ENCODE data around the gene ANXA2.
"Not testable (repeated sequence)": the region's sequence is repeated elsewhere in the genome, so short reads cannot be mapped to it uniquely, and the experiment has no call there.

The ANXA2 gene

DNA sequence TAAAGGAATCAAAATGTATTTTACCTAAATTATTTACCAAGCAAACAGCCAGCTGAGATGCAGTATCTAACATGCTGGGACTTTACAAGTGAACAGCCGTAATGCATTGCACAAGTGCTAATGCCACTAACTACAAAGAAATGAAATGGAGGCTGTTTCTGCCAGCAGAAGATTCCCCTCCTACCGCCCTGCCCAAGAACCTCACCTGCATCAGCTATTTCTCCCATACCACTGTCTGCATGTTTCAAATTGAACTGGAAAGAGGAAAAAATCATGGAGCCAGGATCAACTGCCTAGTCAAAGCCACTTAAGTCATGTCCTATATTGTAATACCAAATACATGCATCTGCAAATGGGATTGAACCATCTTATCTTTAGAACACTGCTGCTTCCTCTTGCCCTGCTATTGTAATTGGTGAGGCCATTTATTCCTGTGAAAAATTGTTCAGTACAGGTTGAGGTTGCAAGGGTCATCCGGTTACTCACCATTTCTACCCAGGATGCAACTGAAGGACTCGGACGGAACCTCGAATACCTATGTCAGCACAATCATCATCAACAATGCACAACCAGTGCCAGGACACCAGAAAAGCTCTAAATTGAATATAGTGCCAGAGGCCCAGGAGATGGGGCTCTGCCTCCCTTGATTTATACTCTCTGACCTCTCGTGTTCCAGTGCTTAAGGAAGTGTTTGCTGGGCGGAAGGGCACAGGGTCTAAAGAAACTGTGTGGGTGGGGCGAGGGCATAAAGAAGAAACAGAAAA is 27.5 kb downstream of the ANXA2 start:
- no peak for DNase-seq (ENCODE audit: low read depth)

DNA sequence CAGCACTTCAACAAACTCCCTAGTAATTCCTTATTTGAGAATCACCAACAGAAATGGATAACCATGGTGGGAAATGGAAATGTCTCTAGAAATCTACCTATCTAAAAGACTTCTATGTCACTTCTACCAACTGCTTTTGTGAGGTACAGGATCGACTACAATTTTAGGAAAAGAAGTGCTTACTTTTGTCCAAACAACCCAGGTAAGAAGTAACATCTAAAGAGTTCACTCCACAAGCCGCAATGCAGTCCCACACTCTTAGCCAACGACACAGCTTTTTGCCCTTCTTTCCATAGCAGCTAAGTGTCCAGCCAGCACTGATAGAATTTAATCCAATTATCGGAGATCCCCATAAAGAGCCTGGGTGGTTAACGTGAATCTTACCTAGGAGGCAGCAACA is 28.1 kb downstream of the ANXA2 start:
- DNase-seq (ENCODE audit: low read depth): no peak

DNA sequence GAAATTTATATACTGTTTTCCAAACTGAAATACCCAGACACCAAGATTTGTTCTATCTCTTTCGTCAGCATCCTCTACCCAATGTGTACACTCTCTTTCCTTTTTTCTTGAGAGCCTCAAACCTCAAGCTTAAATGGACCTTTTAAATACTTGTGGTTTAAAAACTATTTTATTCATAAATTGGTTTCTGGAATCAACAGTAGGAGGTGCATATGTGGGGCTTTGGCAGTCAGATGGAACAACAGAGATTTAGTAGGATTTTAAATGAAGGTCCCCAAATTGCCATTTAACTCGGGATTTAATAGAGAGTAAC is 33.2 kb downstream of the ANXA2 start:
- no peak for DNase-seq (ENCODE audit: low read depth)

DNA sequence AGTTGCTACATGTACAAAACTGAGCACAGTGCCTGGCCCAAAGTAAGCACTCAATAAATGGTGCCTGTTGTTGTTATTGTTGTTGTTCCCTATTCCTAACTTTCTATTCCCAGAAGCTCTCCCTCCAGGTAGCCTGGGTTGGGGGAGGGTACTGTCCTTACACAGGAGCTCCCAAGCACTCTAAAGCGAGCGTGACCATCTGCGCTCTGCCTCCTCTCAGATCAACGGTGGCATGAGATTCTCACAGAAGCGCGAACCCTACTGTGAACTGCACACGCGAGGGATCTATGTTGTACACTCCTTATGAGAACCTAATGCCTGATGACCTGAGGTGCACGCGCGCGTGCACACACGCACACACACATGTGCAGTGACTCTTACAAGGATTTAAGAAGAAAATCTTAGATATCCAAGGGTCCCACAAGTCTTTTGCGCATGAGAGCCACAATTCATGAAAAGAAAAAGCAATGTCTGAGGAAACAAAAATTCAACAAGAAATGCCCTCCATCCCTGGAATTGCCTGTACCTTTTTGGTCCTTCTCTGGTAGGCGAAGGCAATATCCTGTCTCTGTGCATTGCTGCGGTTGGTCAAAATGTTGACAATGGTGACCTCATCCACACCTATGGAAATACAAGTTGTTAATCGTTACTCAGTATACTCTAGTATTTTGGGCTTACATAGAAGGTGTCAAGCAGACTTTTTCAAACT is 33.7 kb downstream of the ANXA2 start:
- DNase-seq (ENCODE audit: low read depth): no peak

DNA sequence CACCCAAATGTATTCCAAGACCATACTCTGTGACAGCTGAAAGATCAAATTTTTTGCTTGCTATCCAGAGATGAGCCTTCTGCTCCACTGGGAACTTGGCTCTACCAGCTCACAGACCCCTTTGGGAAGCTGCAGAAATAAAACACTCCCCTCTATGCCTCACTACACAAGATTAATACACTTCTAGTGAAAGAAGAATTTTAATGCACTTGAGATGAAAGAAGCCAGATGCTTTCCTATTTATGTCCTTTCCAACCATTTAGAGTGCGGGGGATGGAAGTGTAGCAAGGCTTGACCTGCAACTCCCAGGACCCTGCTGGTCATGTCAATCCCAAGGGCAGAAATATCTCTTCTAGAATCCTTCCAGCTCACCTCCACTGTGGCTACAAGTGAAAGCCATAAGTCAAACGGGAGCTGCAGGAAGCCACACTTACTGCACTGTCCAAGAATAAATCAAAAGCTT is 34.7 kb downstream of the ANXA2 start:
- DNase-seq (ENCODE audit: low read depth): no peak

DNA sequence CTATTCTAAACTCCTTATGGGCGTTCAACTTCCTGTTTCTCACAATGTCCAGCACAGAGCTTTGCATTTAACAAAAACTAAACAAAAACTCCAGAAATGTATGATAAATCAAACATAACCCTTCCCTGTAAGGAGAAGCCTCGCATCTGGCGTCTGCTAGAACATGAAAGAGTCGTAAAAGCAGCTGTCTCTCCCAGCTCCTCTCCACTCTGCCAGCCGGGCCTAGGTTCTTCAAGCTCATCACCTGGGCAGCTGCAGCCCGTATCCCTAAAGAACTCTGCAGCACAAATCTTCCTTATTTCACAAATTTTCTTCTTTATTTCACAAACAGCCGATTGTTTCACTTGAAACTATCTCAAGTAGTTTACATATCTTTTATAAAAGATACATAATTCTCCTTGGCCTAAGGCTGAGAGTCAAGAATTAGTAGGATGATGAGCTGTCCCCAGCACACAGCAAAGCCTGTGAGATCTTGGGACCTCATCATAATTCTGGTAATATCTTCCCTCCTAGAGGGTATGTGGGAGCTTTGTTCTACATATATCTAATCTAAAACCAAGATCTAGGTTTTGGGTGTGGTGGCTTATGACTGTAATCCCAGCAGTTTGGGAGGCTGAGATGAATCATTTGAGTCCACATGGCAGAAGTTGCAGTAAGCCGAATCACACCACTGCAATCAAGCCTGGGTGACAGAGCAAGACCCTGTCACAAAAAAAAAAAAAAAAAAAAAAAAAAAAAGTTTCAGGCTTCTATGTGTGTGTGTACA is 35.3 kb downstream of the ANXA2 start:
- no peak for DNase-seq (ENCODE audit: low read depth)

DNA sequence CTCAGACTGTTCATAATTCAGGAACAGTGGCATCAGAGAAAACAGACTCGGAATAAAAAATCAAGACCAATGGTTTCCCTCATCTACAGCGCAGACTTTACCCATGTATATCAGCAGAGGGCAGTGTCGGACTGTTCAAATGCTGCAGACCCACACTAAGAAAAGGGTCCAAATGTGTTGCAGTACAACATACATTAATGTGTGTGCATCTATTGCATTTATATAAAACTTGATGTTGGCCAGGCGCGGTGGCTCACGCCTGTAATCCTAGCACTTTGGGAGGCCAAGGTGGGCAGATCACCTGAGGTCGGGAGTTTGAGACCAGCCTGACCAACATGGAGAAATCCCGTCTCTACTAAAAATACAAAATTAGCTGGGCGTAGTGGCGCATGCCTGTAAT is 38.0 kb downstream of the ANXA2 start:
- DNase-seq (ENCODE audit: low read depth): not testable (repeated sequence)

DNA sequence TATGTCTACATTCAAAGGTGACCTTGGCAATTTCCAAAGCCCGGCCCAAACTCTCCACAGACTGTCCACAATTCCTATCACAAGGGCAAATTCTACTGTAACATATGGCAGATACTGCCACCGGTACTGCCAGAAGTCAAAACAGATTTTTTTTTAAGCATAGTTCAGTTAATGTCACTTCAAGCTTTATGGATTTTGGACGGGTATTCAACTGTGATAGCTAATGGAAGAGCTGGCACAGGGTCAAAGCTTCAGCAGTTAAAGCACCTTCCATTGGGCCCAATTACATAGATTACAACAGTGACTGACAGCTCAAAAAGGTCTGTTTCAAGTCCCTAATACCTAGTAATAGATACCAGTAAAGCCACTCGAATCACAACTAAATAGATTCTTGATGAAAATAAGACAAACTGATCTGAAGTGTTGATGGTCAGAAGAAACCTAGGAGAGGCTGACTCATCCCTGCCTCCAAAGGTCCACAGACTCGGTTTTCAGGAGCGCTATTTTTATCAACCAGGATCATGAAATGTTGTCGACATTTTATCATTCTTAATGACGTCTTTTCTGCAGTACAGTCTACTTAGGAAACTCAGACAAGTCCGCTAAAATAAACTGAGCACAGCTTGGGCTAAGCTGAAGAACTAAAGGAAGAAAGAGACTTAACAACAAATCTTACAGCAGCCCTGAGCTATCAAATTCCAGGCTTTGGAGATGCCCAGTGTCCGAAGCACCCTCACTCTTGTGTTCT is 38.7 kb downstream of the ANXA2 start:
- DNase-seq (ENCODE audit: low read depth): no peak

DNA sequence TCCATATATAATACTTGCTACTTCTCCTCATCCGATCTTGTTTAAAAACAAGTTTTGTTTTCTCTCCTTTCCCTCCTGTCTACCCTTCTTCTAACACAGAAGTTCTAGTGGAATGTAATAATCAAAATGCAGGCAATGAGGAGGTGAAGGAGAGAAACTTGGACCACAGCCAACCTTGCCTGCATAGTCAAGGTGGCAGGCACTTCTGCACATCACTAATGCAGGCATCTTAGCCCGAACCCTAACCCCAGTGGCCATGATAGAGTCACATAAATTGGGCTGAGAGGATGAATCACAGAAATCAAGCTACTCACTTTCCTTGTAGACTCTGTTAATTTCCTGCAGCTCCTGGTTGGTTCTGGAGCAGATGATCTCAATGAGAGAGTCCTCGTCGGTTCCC is 41.0 kb downstream of the ANXA2 start:
- DNase-seq (ENCODE audit: low read depth): no peak

DNA sequence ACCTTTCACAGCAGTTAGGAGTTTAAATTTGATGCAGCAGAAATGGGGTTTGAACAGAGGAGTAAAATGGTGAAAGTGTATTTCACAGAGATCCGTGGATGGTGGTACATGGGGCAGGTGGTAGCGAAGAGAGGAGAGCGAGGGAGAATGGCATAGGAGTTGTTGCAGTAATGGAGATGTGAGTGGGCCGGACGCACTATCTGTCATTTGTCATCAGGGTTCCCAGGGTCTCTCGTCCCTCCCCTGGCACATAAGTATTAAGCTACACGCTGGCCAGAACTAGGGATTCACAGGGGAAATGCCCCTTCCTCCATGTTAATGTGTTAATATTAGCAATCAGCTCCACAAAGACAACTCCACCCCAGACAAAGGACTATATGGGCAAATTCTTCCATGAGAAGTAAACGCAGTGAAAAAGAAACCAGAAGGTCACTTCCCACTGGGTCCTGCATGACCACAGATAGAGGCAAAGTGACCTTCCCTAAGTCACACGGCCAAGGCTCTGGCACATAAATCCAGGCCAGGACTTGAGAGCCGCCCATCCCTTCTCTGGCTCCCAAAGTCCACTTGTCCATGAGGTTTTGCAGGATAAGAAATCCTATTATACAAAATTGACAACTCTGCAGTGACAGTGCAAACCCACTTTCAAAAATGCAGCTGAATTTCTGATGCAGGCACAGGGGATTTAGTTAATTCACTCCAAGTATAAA is 42.5 kb downstream of the ANXA2 start:
- DNase-seq (ENCODE audit: low read depth): no peak

DNA sequence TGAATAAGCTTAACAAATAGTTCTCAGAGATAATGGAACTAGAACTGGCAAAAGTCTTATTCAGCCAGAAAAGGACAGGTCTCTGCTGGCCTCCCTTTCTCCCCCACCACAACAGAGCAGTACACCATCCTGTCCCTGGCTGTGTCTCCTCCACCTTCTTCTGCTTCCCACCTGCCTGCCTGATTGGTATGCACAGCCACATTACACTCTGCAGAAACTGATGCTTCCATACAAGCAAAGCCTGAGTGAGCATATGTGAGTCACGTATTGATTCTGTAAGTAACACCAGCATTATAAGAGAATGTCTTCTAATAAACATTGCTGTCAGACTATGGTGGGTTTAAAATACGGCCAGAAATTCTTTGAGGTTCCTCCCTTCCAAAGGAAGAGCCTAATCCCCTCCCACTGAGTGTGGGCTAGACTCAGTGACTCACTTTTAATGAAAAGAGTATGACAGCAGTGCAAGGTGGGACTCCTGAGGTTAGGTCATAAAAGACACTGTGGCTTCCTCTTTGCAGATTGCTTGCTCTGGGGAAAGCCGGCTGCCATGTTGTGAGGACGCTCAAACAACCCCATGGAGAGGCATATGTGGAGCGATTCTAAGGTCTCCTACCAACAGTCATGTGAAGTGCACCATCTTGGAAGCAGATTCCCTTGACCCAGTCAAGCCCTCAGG is 44.4 kb downstream of the ANXA2 start:
- no peak for DNase-seq (ENCODE audit: low read depth)

DNA sequence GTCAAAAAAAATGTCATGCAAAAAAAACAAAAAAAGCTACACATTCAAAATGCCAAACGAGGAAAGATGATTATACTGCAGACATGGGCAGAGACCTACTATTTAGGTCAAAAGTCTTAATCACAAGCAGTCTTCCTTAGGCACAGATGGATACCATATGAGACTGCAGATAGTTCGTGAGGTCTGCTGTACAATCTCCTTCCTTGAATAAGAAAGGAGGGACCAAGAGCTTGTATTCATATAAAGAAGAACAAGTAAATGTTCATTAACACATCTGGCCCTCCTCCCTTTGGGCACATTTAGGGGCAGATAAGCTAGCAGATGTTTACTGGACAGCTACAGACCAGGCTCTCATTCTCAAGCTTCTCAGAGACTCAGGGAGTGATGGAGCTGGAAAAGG is 45.3 kb downstream of the ANXA2 start:
- no peak for DNase-seq (ENCODE audit: low read depth)

DNA sequence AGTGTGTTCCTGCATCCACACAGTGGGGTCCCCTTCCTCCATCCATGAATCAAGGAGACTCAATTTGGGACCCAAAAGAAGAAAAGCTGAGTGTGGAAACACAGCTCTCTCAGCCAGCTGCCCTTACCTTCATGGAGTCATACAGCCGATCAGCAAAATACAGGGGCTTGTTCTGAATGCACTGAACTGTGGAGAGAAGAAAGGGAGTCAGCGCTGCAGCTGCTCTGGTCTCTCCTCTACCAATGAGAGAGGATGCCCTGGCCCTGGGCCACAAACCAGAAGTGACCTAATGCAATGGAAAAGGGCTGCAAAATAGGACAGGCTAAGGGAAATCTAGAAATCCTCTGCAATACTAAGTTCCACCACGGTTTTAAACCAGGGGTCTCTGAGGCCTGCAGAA is 46.7 kb downstream of the ANXA2 start:
- no peak for DNase-seq (ENCODE audit: low read depth)

DNA sequence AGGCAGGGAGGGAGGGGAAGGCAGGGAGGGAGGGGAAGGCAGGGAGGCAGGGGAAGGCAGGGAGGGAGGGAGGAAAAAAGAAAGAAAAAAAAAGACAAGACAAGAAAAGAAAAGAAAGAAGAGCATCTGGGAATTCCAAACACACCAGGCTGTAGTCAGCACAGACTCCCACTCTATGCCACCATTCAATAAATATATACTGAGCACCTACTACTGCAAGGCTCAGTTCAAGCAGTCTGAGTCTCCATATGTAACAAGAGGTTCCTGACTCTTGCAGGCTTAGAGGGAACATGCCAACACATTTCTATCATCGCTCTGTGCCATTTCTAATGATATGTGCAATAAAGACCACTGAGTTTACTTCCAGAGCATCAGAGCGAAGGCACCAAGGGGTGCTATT is 47.7 kb downstream of the ANXA2 start:
- DNase-seq (ENCODE audit: low read depth): no peak

DNA sequence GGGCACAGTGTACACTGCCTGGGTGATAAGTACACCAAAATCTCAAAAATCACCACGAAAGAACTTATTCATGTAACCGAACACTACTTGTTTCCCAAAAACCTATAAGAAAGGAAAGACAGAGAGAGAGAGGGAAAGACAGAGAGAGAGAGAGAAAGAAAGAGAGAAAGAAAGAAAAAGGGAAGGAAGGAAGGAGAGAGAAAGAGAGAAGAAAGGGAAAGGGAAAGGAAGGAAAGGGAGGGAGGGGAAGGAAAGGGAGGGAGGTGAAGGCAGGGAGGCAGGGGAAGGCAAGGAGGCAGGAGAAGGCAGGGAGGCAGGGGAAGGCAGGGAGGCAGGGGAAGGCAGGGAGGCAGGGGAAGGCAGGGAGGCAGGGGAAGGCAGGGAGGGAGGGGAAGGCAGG is 48.2 kb downstream of the ANXA2 start:
- no peak for DNase-seq (ENCODE audit: low read depth)

DNA sequence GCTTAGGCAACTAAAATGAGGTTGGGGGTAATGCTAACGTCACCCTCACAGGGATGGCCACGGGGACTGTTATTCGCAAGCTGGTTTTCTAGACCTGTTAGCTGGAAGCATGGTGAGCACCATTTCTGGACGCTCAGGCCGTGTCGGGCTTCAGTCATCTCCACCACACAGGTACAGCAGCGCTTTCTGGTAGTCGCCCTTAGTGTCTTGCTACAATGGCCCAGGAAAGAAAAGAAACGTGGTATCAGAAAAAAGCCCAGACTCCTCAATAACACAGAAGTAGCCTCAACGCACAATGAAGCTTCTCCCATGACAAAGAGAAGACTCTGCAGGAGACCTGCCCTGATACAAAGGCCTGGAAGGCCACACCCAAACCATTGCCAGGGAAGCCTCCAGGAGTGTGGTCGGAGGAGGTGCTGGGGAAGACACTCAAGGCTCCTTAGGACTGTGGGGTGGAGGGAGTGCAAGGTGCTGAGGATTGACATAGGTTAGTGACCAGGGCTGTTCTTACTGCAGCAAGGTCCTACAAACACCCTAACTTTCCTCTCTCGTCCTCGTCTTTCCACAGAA is 50.2 kb downstream of the ANXA2 start:
- DNase-seq (ENCODE audit: low read depth): no peak

DNA sequence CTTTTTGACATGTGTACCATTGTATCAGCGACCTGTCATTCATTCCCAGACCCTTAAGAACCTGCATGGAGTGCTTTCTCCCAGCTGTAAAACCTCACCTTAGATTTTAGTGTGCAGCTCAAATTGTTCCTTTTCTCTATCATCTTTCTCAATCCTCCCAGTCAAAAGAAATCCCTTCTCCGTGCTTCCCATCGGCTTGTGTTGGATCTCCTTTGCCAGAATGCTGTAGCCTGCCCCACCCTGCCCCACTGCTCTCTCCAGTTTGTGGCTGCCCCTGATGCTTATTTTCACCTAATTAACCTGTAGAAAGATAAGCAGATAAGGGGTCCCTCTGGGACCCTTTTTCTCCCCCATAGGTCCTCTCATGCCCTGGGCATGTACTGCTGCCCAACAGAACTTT is 51.1 kb downstream of the ANXA2 start:
- DNase-seq (ENCODE audit: low read depth): no peak

DNA sequence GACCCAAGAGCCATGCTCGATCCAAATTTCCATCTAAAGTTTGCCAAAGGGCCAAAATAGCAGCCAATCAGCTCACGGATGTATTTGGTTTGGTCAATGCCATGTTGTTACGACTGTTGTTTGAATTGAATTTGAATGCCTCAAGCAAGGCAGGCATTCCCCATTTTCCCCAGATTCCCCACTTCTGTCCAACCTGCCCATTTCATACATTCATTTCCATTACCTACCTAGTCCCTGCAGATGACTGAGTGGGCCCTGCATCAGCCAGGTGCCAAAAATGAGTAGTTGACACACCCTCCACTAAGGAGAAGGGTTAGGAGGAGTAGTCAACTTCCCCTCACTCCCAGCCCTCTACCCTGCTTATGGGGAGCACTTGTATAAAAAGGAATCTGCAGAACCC is 51.7 kb downstream of the ANXA2 start:
- DNase-seq (ENCODE audit: low read depth): no peak

DNA sequence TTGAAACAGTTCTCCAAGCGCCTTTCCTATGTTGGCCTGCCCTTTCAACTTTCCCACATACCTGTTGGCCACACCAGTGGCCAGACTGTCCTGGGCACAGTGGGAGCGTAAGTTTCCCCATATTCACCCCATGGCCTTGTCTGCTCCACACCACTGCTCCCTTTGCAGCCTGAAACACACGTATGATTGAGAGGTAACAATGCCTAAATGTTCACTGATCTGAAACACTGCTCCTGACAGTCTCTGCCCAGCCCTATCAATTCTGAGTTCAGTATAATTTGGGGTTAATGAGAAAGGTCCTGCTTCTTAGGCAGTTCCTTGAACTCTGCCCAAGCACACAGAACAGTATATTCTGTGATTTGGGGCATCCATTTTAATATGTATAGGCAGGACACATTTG is 52.2 kb downstream of the ANXA2 start:
- DNase-seq (ENCODE audit: low read depth): no peak

DNA sequence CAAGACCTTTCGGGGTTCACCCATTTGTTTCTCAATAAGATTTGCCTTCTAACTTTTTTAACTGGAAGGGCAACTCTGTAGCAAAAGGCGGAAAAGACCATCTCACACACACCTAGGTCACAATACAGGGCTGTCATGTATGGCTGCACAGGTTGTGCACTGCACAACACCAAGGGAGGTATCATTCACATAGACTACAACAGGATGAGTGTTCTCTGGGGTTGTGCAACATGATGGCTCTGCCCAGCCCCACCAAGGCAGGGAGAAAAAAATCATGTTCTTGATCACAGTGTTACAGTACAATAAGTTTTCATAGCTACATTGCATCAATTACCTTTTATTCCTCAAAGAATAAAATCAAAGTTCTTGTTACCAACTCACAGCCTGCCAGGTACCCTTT is 52.8 kb downstream of the ANXA2 start:
- no peak for DNase-seq (ENCODE audit: low read depth)

DNA sequence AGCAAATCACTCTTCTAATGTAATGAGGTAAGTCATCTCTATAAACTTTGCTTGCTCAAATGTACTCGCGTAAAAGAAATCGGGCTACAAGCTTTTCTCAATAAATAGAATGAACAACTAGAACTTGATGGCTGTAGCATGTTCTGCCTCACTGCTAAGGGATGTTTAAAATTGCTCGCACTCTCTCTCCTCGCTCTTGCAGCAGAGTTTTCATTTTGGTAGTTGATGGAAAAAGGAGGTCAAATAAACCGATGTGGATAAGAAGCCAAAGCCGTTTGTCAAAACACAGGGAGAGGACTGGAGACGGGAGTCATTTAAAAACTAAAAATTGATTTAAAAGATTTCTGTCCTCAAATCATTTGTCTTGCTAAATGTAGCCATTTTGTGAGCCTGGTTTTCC is 53.3 kb downstream of the ANXA2 start:
- DNase-seq (ENCODE audit: low read depth): no peak
